ENCODE results near the gene ASB15. TPM values are rescaled to one million over a fixed set of nuclear protein-coding genes. Genes with fewer than 3 reads are reported as not detected.

Gene ASB15
- total and polyA plus RNA-seq, 2 of the 8 experiments (the other 6 are each of a cell fraction or from before 2014, with no cell fraction given), result not detected

GRCh38 chr7:123650595-123650994 is 49.0 kb downstream of the ASB15 start:
- 78% methylated on average over 2 of the region's 2 CpGs; no CpG with 5 or more reads in 1 of the 2 experiments for WGBS, 2 experiments (ENCODE audit: extremely low coverage in 1 of 2, insufficient coverage in 1 of 2, insufficient read length in 1 of 2, insufficient replicate concordance in 2 of 2, low coverage in 1 of 2, low lambda C conversion rate in 2 of 2, missing lambda C conversion rate in 1 of 2)

More at GRCh38 chr7:123650595-123650994, 49.0 kb downstream of the ASB15 start:
- Histone ChIP-seq H4K20me1 (replicated peaks in 1 of 2; ENCODE audit: control insufficient read depth in 1 of 2, insufficient read depth in 2 of 2, low read length in 2 of 2) (no peaks in the 10 kb centered on the region), H3K4me2 (ENCODE audit: insufficient read depth in 1 of 2, low read depth in 2 of 2, low read length in 2 of 2) (no peak overlapping the region), H3K23ac (ENCODE audit: insufficient read length) (no peak overlapping the region), H4K5ac (ENCODE audit: insufficient read length, low read depth, low read length) (no peak overlapping the region), H3K27me3 (replicated peaks in 1 of 4; ENCODE audit: control insufficient read depth in 3 of 4, extremely low read depth in 1 of 4, insufficient read depth in 3 of 4, low read length in 3 of 4) (no peaks in the 10 kb centered on the region), H2BK5ac (ENCODE audit: low read depth, low read length) (no peak overlapping the region), H3K18ac (ENCODE audit: extremely low read depth, low read length) (no peak overlapping the region), H3K56ac (replicated peaks; ENCODE audit: insufficient read length, low read depth, low read length) (no peak overlapping the region), H3K23me2 (ENCODE audit: low read depth, low read length) (no peaks in the 10 kb centered on the region), H3K27ac (ENCODE audit: low read depth, low read length) (no peak overlapping the region), H2AK5ac (ENCODE audit: low read depth, low read length) (no peak overlapping the region), H2AFZ (ENCODE audit: low read length) (peak overlapping the region; percentile 46; the same call in 1 of the 2 replicates), H3K4me1 (replicated peaks in 1 of 4; ENCODE audit: control insufficient read depth in 3 of 4, insufficient read depth in 4 of 4, low read length in 3 of 4) (peaks cover 0 to 5% (median under 1%) of the 10 kb centered on the region in 4 experiments; a peak in 2 of 7 replicates), H3K4ac (replicated peaks; ENCODE audit: insufficient read length, low read depth, low read length) (no peak overlapping the region), H3K9me3 (ENCODE audit: insufficient read depth in 2 of 2, low read depth in 1 of 2, low read length in 1 of 2) (no peaks in the 10 kb centered on the region), H2BK120ac (replicated peaks; ENCODE audit: low read depth, low read length) (no peak overlapping the region), H3K79me1 (ENCODE audit: low read depth, low read length) (no peaks in the 10 kb centered on the region), H3K4me3 (ENCODE audit: extremely low read depth in 1 of 4, insufficient read depth in 2 of 4, low read depth in 3 of 4, low read length in 4 of 4) (no peak overlapping the region), H3K79me2 (ENCODE audit: control insufficient read depth in 1 of 2, insufficient read depth in 2 of 2, low read length in 2 of 2) (no peaks in the 10 kb centered on the region), H4K8ac (ENCODE audit: extremely low read depth, insufficient read depth, low read length) (no peak overlapping the region), H2BK12ac (ENCODE audit: low read depth, low read length) (no peak overlapping the region), H4K91ac (replicated peaks; ENCODE audit: insufficient read length, low read length) (no peak overlapping the region), H2BK15ac (ENCODE audit: low read length) (no peak overlapping the region), H3K9ac (replicated peaks in 1 of 4; ENCODE audit: extremely low read depth in 1 of 4, low read depth in 3 of 4, low read length in 3 of 4) (no peak overlapping the region), H3K36me3 (ENCODE audit: control insufficient read depth in 2 of 4, insufficient read depth in 4 of 4, low read length in 3 of 4) (no peaks in the 10 kb centered on the region), H3K14ac (ENCODE audit: insufficient read length) (no peak overlapping the region), H2BK20ac (ENCODE audit: low read length) (no peak overlapping the region)
- CTCF ChIA-PET (ENCODE audit: partially characterized antibody), result interaction anchor here (0.7 to 1.1 kb wide), 6 partner anchors 13 to 215 kb away, joined by 3 to 4 read pairs (median 3); no protein-coding TSS in a partner anchor
- no peak for TF ChIP-seq TBP (IDR thresholded peaks at IDR 0.05; ENCODE audit: low read depth, low read length)
- FAIRE-seq, result no peak
- POLR2A ChIA-PET (ENCODE audit: partially characterized antibody), result interaction anchor here (1.0 kb wide), 1 partner anchor 10 kb away, joined by 4 read pairs; no protein-coding TSS in a partner anchor
- no peak for DNase-seq (ENCODE audit: low read depth in 1 of 2, low spot score in 2 of 2)
